Keratinocyte (primary cell): ENCODE results near the gene LYZL4. TPM values are rescaled to one million over a fixed set of nuclear protein-coding genes. Genes with fewer than 3 reads are reported as not detected.

Experiments used
- DNase-seq: peaks from one replicate; pipeline ENCODE4 v3.0.0-alpha.2; 2011; ENCODE audit warnings: low read depth, missing footprints, low spot score
- FAIRE-seq: peaks from 2 replicates; lab custom pipeline; 2011; peaks lifted over from hg19 to GRCh38; lab: Jason Lieb, UNC
- H2AFZ ChIP-seq: 2 replicates; pipeline ENCODE4 v1.6.0; 2012; ENCODE audit warnings: low read length, control low read depth, inconsistent platforms; ENCODE audit not compliant: control insufficient read depth
- H3K27ac ChIP-seq: 2 replicates; pipeline ENCODE4 v1.5.1; 2011; ENCODE audit warnings: low read length; ENCODE audit not compliant: control insufficient read depth, insufficient read depth
- H3K27me3 ChIP-seq: 3 replicates; pipeline ENCODE4 v1.6.0; 2011; ENCODE audit warnings: low read length; ENCODE audit not compliant: control insufficient read depth, insufficient read depth; ENCODE audit errors: extremely low read depth
- H3K36me3 ChIP-seq, 2 experiments: 2 replicates in 1 of 2; 3 replicates in 1 of 2; pipeline ENCODE4 v1.5.1; 2011; ENCODE audit warnings: low read length in 2 of 2, mild to moderate bottlenecking in 1 of 2; ENCODE audit not compliant: control insufficient read depth in 2 of 2, insufficient read depth in 2 of 2; ENCODE audit errors: extremely low read depth in 1 of 2
- H3K4me1 ChIP-seq: 3 replicates; pipeline ENCODE4 v1.5.1; 2011; ENCODE audit warnings: low read length; ENCODE audit not compliant: control insufficient read depth, insufficient read depth; ENCODE audit errors: extremely low read depth
- H3K4me2 ChIP-seq: 3 replicates; pipeline ENCODE4 v1.6.0; 2011; ENCODE audit warnings: low read depth, low read length; ENCODE audit not compliant: control insufficient read depth, insufficient read depth; ENCODE audit errors: extremely low read depth
- H3K4me3 ChIP-seq, 3 experiments: fragments of 200-600 bp in 1 of 3; sonication (generic) in 1 of 3; 2 replicates in 2 of 3; 3 replicates in 1 of 3; pipeline ENCODE4 v1.5.1; 2011 to 2016; ENCODE audit warnings: low read length in 3 of 3, mild to moderate bottlenecking in 3 of 3, control low read depth in 2 of 3, inconsistent platforms in 1 of 3, low read depth in 1 of 3, mixed read lengths in 1 of 3, mixed run types in 1 of 3, moderate library complexity in 1 of 3; ENCODE audit not compliant: control insufficient read depth in 2 of 3, insufficient read depth in 2 of 3; ENCODE audit errors: extremely low read depth in 1 of 3
- H3K79me2 ChIP-seq: 2 replicates; pipeline ENCODE4 v1.6.0; 2012; ENCODE audit warnings: low read length; ENCODE audit not compliant: control insufficient read depth, insufficient read depth
- H3K9ac ChIP-seq: 3 replicates; pipeline ENCODE4 v1.6.0; 2011; ENCODE audit warnings: low read length; ENCODE audit not compliant: control insufficient read depth, insufficient read depth; ENCODE audit errors: extremely low read depth
- H3K9me1 ChIP-seq: 3 replicates; pipeline ENCODE4 v1.6.0; 2011; ENCODE audit warnings: low read length; ENCODE audit not compliant: control insufficient read depth, insufficient read depth; ENCODE audit errors: extremely low read depth
- H3K9me3 ChIP-seq: 2 replicates; pipeline ENCODE4 v1.5.1; 2012; ENCODE audit warnings: low read depth, low read length; ENCODE audit not compliant: control insufficient read depth
- H4K20me1 ChIP-seq: 3 replicates; pipeline ENCODE4 v1.6.0; 2011; ENCODE audit warnings: low read length; ENCODE audit not compliant: control insufficient read depth, insufficient read depth; ENCODE audit errors: extremely low read depth
- CTCF ChIP-seq, 3 experiments: IDR thresholded peaks in 1 of 3; conservative IDR thresholded peaks in 1 of 3; optimal IDR thresholded peaks in 1 of 3; 2 replicates in 2 of 3; 3 replicates in 1 of 3; pipeline versions ENCODE3 to v1.5.1; 2011; ENCODE audit warnings: low read length in 3 of 3, mild to moderate bottlenecking in 3 of 3, moderate library complexity in 2 of 3, control low read depth in 1 of 3, inconsistent platforms in 1 of 3; ENCODE audit not compliant: insufficient read depth in 2 of 3; ENCODE audit errors: extremely low read depth in 1 of 3
- EZH2 ChIP-seq: IDR thresholded peaks from one replicate; pipeline ENCODE4 v1.6.1; 2012; ENCODE audit warnings: inconsistent platforms, mild to moderate bottlenecking, low read length, moderate library complexity
- dilution Hi-C: fragments of 300-500 bp; cut with MboI; formaldehyde crosslinking; loops from one replicate; pipeline ENCODE4 v1.7.0; 2020; ENCODE audit warnings: low sequenced_read_pairs; ENCODE audit not compliant: extremely low pct_ligation_motif_present
- polyA plus RNA-seq, 5 experiments: library from polyadenylated mRNA; depleted of rRNA in 3 of 5; stranded (reverse) in 3 of 5; stranded (forward) in 1 of 5; unstranded in 1 of 5; fragments of >200 nt; gene quantifications; 1 replicate in 1 of 5; 2 replicates in 3 of 5; 3 replicates in 1 of 5; pipeline versions ENCODE4 v1.2.1 to v1.2.3, GENCODE V29; 2011 to 2012; ENCODE audit warnings: missing spikeins in 2 of 5, low read depth in 1 of 5, low replicate concordance in 1 of 5

LYZL4 gene
- polyA plus RNA-seq, 1 donor (not counting 4 experiments of a cell fraction or from before 2014, with no cell fraction given), result not detected

- no peak for FAIRE-seq
- Histone ChIP-seq H3K27me3 (peaks cover 22% of the 10 kb centered on the region), H3K9me1 (no peaks in the 10 kb centered on the region), H3K4me2 (no peak overlapping the region), H3K9ac (no peak overlapping the region), H2AFZ (no peak overlapping the region), H3K4me3 (no peak overlapping the region), H3K27ac (no peak overlapping the region), H3K4me1 (no peaks in the 10 kb centered on the region), H3K9me3 (no peaks in the 10 kb centered on the region), H3K79me2 (no peaks in the 10 kb centered on the region), H3K36me3 (no peaks in the 10 kb centered on the region), H4K20me1 (no peaks in the 10 kb centered on the region)
- no peak for TF ChIP-seq EZH2
- no peak for TF ChIP-seq CTCF (optimal IDR thresholded peaks at IDR 0.05 in 1 of 3, IDR thresholded peaks at IDR 0.05 in 1 of 3, conservative IDR thresholded peaks at IDR 0.05 in 1 of 3; ENCODE audit: extremely low read depth in 1 of 3, insufficient read depth in 2 of 3, low read length in 3 of 3)
- DNase-seq, result no peak
- dilution Hi-C loops, result no loop called here
Measured at GRCh38 chr3:42387802-42388651, 22.4 kb downstream of the LYZL4 start.

- Histone ChIP-seq H3K4me2 (no peak overlapping the region), H3K9me1 (no peaks in the 10 kb centered on the region), H3K27ac (no peak overlapping the region), H3K9me3 (no peaks in the 10 kb centered on the region), H3K4me3 (no peak overlapping the region), H2AFZ (no peak overlapping the region), H4K20me1 (no peaks in the 10 kb centered on the region), H3K27me3 (peaks cover 10% of the 10 kb centered on the region), H3K36me3 (no peaks in the 10 kb centered on the region), H3K4me1 (peaks cover 3% of the 10 kb centered on the region), H3K79me2 (no peaks in the 10 kb centered on the region), H3K9ac (no peak overlapping the region)
- FAIRE-seq (no peak), DNase-seq (no peak)
- dilution Hi-C loops, result no loop called here
- TF ChIP-seq CTCF (optimal IDR thresholded peaks at IDR 0.05 in 1 of 3, IDR thresholded peaks at IDR 0.05 in 1 of 3, conservative IDR thresholded peaks at IDR 0.05 in 1 of 3; ENCODE audit: extremely low read depth in 1 of 3, insufficient read depth in 2 of 3, low read length in 3 of 3), result no peak
- no peak for TF ChIP-seq EZH2
Measured at GRCh38 chr3:42381551-42382082, 28.8 kb downstream of the LYZL4 start.
